Esophagus squamous epithelium (tissue), 4 donors: ENCODE results near the gene BOD1.

Experiments
- CTCF ChIP-seq, 6 experiments: fragments of 450-650 bp in 4 of 6; fragments of 200-600 bp in 2 of 6; sonication (generic) in 2 of 6; IDR thresholded peaks; one replicate each; pipeline ENCODE4 v1.5.1; 2016 to 2019; ENCODE audit warnings: antibody characterized with exemption in 6 of 6, mild to moderate bottlenecking in 4 of 6, moderate library complexity in 4 of 6
- POLR2A ChIP-seq, 4 donors: fragments of 450-650 bp; IDR thresholded peaks; one replicate each; pipeline ENCODE4 v1.6.1; 2017; ENCODE audit warnings: antibody characterized with exemption in 4 of 4, mild to moderate bottlenecking in 4 of 4, moderate library complexity in 3 of 4

GRCh38 chr5:173642895-173643481 lies 26.5 kb upstream of the BOD1 start:
- TF ChIP-seq CTCF (IDR thresholded peaks at IDR 0.05) (no peak), POLR2A (IDR thresholded peaks at IDR 0.05) (no peak)
